Activated CD4-positive, alpha-beta memory T cell treated with anti-CD3 and anti-CD28 coated beads for 36 hours (primary cell): ENCODE measurements around the gene ORAI3. TPM values are rescaled to one million over a fixed set of nuclear protein-coding genes. Genes with fewer than 3 reads are reported as not detected.

Experiments
- CTCF ChIA-PET: fragments of 350-600 bp; sonication (Branson Sonifier 250); formaldehyde crosslinking; loops from one replicate; lab custom pipeline; 2021; ENCODE audit warnings: antibody characterized with exemption, inconsistent platforms; lab: Charles Lee
- POLR2A ChIA-PET: fragments of 350-600 bp; sonication (Branson Sonifier 250); formaldehyde crosslinking; loops from one replicate; lab custom pipeline; 2021; ENCODE audit warnings: antibody characterized with exemption; lab: Charles Lee
- DNase-seq: peaks from one replicate; pipeline ENCODE4 v3.0.0-alpha.2; 2020
- H3K27ac Mint-ChIP-seq: one replicate; pipeline ENCODE4 v1.8.0; 2021; ENCODE audit warnings: mixed read lengths
- H3K27me3 Mint-ChIP-seq: one replicate; pipeline ENCODE4 v1.8.0; 2021; ENCODE audit warnings: mixed read lengths
- H3K36me3 Mint-ChIP-seq: one replicate; pipeline ENCODE4 v1.8.0; 2021; ENCODE audit warnings: mixed read lengths
- H3K4me1 Mint-ChIP-seq: one replicate; pipeline ENCODE4 v1.8.0; 2021; ENCODE audit warnings: low read depth, mixed read lengths
- H3K4me3 Mint-ChIP-seq: one replicate; pipeline ENCODE4 v1.8.0; 2021; ENCODE audit warnings: mild to moderate bottlenecking, mixed read lengths
- H3K9me3 Mint-ChIP-seq: one replicate; pipeline ENCODE4 v1.8.0; 2021; ENCODE audit warnings: mixed read lengths
- intact Hi-C: fragments of 100-400 bp; cut with micrococcal nuclease; formaldehyde crosslinking; loops from one replicate; pipeline ENCODE4 v1.15.1; 2023
- total RNA-seq, 2 experiments: library from RNA; stranded (reverse); gene quantifications; one replicate each; pipeline ENCODE4 v1.2.3, GENCODE V29; 2021

ORAI3 gene
- total RNA-seq, 2 experiments from 2014 or later: 9.6 to 9.7 TPM

DNA sequence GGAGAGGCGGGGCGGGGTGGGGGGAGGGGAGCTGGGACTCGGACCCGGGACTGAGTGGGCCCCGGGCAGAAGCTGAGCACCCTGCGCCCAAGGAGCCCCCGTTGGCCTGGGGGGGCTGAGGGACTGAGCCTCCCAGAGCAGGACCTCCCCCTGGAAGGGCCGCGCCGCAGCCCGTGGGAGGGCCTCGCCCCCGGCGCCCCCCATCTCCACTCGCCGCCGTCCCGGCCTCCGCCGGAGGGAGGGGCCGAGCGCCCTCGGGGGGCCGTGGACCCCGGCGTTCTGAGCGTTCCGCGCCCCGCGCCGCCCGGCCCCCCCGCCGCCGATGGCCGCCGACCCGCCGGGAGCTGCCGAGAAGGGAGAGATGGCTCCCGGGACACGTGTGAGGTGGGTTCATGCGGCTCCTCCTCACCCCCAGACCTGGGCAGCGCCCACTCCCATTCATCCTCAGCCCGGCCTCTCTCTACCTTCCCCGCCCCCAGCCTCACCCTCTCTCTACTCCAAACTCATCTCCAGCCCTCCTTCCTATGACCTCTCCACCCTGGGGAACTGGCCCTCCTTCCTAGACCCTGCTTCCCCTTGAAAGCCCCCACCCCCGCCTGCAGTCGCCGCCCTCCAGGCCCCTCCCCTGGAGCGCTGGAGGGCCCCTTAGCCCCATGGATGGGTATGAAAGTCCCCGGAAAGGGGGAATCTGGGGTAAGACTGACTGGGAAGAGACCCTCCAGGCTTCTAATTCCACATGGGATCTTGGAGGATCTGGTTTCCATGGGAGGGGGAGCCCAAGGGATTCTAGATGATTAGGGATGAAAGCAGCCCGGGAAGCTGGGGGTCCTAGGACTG, 24.6 kb upstream of the ORAI3 start:
- intact Hi-C loops: loop anchor here (10.0 kb wide), 1 partner anchor 549 kb away; the partner anchor contains the start of genes MYL11 and TBC1D10B

DNA sequence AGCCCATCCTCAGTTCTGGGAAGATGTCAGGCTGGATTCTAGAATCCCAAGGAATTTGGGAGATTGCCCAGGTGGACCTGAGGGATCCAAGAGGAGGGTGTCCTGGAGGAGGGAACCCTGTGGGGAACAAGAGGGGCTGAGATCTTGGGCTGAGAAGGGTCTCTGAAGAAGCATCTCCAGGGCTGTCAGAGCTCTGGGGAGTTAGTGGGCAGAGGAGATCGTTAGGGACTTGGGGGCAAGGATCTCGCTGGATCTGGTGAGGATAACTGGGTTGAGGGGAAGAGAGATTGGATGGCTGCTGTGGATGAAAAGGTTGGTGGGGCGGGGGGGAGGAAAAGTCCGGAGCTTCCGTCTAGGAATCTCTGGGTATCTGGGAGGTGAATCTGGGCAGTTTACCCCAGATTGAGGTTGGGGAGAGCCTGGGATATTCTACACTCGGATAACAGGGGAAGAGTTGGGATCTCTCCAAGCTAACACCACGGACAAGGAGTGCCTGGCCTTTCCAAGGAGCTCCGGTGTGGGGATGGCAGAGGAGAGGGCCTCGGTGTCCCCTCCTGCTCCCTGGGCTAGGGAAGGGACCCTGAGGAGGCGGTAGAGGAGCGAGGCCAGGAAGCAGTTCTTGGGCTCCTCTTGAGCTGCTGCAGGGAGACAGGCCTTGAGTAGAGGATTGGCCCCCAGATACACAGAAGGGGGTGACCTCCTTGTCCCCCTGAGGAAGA, 23.8 kb upstream of the ORAI3 start:
- ChIA-PET CTCF (interaction anchor here (0.6 to 1.9 kb wide), 4 partner anchors 15 to 518 kb away, joined by 3 to 4 read pairs (median 3); no protein-coding TSS in a partner anchor), POLR2A (interaction anchor here (0.7 kb wide), 1 partner anchor 9 kb away, joined by 3 read pairs; no protein-coding TSS in a partner anchor)
- Mint-ChIP-seq H3K4me1 (peaks cover 10% of the 10 kb centered on the region), H3K9me3 (no peaks in the 10 kb centered on the region), H3K4me3 (peak overlapping the region; percentile 76), H3K27me3 (no peaks in the 10 kb centered on the region), H3K27ac (no peak overlapping the region), H3K36me3 (peaks cover 3% of the 10 kb centered on the region)
- no peak for DNase-seq
- intact Hi-C loops: loop anchor here (10.0 kb wide), 1 partner anchor 550 kb away; the partner anchor contains the start of genes MYL11 and TBC1D10B

More for the DNA sequence above, 24.6 kb upstream of the ORAI3 start:
- Mint-ChIP-seq H3K27me3 (no peaks in the 10 kb centered on the region), H3K4me1 (peaks cover 10% of the 10 kb centered on the region), H3K27ac (peak overlapping the region; percentile 33), H3K4me3 (peak overlapping the region; percentile 76), H3K9me3 (no peaks in the 10 kb centered on the region), H3K36me3 (peaks cover 3% of the 10 kb centered on the region)
- ChIA-PET POLR2A (no interaction called here), CTCF (interaction anchor here (0.6 to 1.2 kb wide), 3 partner anchors 16 to 519 kb away, joined by 3 read pairs; no protein-coding TSS in a partner anchor)
- DNase-seq: peak; percentile 35

DNA sequence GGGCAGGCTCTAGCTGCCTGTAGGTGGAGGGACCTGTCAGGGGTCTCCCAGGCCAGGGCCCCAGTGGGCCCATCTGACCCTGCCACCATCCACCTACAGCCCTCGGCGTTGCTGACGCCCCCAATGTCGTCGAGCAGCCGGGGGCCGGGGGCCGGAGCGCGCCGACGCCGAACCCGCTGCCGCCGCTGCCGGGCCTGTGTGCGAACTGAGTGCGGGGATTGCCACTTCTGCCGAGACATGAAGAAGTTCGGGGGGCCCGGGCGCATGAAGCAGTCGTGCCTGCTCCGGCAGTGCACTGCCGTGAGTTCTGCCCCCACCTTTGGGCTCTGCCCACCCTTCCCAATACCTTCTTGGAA, 23.3 kb upstream of the ORAI3 start:
- no peaks in the 10 kb centered on the region for H3K27me3 Mint-ChIP-seq
- no peak overlapping the region for H3K4me3 Mint-ChIP-seq
- no peak overlapping the region for H3K27ac Mint-ChIP-seq
- H3K4me1 Mint-ChIP-seq: peaks cover 10% of the 10 kb centered on the region
- intact Hi-C loops: loop anchor here (10.0 kb wide), 1 partner anchor 551 kb away; the partner anchor contains the start of genes MYL11 and TBC1D10B
- no peak for DNase-seq
- CTCF ChIA-PET: interaction anchor here (1.5 to 1.9 kb wide), 2 partner anchors 17 to 81 kb away, joined by 4 to 7 read pairs; no protein-coding TSS in a partner anchor
- peaks cover 4% of the 10 kb centered on the region for H3K36me3 Mint-ChIP-seq
- H3K9me3 Mint-ChIP-seq: no peaks in the 10 kb centered on the region
- POLR2A ChIA-PET: interaction anchor here (0.7 kb wide), 1 partner anchor 8 kb away, joined by 3 read pairs; no protein-coding TSS in a partner anchor

DNA sequence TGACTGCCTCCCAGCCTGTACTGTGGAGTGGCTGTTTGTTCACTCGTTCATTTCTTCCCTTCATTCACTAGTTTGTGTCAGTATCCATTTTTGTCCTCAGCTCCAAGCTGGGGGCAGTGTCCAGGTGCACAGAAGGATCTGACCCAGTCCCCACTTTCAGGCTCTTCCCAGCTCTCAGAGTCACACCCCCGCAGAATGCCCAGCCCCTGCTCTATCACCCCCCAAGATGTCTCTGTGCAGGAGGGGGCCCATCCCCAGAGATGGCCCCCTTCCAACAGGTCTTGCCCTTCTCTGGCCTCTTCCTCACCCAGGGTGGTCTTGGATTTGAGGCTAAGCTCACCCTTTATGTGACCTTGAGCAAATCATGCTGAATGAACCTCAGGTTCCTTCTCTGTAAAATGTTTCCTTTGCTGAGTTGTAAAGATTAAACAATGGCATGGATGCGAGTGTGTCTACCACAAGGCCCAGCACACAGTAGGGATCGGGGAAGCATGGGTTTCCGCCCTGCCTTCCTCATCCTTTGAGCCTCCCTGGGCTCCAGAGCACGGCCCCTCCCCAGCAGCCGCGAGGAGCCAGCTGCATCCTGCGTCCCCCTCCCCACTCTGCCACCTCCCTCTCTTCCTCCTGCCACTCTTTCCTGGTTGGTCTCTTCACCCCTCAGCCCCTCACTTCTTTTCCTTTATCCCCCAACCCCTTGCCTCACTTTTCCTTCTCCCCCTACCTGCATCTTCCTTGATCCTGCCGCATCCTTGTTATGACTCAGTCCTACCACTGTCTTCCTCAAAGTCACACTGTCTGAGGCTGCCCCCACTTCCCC, 22.7 kb upstream of the ORAI3 start:
- no peak overlapping the region for H3K4me3 Mint-ChIP-seq
- intact Hi-C loops: loop anchor here (10.0 kb wide), 1 partner anchor 551 kb away; the partner anchor contains the start of genes MYL11 and TBC1D10B

DNA sequence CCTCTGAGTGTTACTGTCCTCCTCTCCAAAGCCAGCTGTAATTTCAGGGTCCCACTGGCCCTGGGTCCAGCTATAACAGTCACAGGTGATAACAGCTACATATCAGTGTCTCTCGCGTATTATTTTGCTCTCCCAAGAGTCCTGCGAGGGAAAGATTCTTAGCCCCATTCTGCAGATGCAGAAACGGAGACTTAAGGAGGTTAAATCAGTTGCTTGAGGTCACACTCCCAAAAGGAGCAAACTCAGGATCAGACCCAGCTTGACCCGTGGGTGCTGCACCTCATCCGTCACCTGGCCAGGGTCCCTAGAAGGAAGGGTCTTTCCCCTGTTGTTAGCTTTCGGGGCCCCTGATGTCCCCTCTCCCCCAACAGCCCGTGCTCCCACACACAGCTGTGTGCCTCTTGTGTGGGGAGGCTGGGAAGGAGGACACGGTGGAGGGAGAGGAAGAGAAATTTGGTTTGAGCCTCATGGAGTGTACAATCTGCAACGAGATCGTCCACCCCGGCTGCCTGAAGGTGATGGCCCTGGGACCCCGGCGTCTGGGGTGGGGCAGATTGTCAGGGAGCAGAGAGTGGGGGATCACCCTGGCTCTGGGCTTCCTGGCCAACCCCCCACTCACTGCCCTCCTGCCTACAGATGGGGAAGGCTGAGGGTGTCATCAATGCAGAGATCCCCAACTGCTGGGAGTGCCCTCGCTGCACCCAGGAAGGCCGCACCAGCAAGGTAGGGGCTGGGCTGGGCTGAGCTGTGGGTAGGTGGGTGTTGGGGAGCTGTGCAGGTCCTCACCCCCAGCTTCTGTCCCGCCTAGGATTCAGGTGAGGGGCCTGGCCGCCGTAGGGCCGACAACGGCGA, 21.7 kb upstream of the ORAI3 start:
- Mint-ChIP-seq H3K36me3 (peaks cover 5% of the 10 kb centered on the region), H3K4me3 (no peak overlapping the region), H3K4me1 (peaks cover 10% of the 10 kb centered on the region), H3K27ac (no peak overlapping the region), H3K9me3 (no peaks in the 10 kb centered on the region), H3K27me3 (no peaks in the 10 kb centered on the region)
- no peak for DNase-seq
- CTCF ChIA-PET: interaction anchor here (0.7 to 1.9 kb wide), 4 partner anchors 13 to 83 kb away, joined by 3 to 7 read pairs (median 4); no protein-coding TSS in a partner anchor
- intact Hi-C loops: loop anchor here (10.0 kb wide), 1 partner anchor 552 kb away; the partner anchor contains the start of genes MYL11 and TBC1D10B
- POLR2A ChIA-PET: no interaction called here

More for the DNA sequence above, 22.7 kb upstream of the ORAI3 start:
- no peak for DNase-seq
- no peak overlapping the region for H3K27ac Mint-ChIP-seq
- peaks cover 10% of the 10 kb centered on the region for H3K4me1 Mint-ChIP-seq
- ChIA-PET POLR2A (no interaction called here), CTCF (interaction anchor here (1.5 to 1.9 kb wide), 2 partner anchors 16 to 82 kb away, joined by 4 to 7 read pairs; no protein-coding TSS in a partner anchor)
- no peaks in the 10 kb centered on the region for H3K27me3 Mint-ChIP-seq
- H3K36me3 Mint-ChIP-seq: peaks cover 4% of the 10 kb centered on the region
- H3K9me3 Mint-ChIP-seq: no peaks in the 10 kb centered on the region

DNA sequence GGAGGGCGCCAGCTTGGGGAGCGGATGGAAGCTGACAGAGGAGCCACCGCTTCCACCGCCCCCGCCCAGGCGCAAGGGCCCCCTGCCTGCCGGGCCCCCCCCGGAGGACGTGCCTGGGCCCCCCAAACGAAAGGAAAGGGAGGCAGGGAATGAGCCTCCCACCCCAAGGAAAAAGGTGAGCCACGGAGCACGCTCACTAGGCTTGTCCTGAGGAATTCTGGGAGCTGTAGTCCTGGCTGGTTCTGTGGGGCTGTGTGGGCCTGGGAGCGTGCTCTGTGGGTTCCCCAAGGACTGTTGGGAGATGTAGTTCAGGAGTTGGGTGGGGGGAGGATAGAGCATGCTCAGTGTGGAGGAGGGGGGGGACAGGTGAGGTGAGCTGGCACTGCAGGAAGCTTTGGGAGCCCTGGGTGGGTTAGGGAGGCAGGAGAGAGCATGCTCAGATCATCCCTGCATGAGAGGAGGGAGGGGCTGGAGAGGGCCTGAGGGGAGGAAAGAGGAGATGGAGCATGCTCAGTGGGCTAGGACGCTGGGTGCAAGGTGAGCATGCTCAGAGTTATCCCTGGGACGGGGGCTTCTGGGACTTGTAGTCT, 21.0 kb upstream of the ORAI3 start:
- peak; percentile 46 for DNase-seq

DNA sequence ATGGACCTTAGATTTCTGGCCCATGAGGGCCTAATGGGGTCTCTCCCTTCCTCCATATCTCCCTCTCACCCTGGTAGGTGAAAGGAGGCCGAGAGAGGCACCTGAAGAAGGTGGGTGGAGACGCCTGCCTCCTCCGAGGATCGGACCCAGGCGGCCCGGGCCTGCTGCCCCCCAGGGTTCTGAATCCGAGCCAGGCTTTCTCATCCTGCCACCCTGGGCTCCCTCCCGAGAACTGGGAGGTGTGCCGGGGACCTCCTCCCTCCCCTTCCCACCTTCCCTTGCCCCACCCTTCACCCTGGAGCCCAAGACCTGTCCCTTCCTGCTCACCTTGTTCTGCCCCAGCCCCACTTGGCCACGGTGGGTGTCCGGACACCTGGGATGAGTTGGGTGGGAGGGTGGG, 20.5 kb upstream of the ORAI3 start:
- H3K4me3 Mint-ChIP-seq: no peak overlapping the region
- ChIA-PET CTCF (interaction anchor here (1.0 kb wide), 1 partner anchor 25 kb away, joined by 3 read pairs; no protein-coding TSS in a partner anchor), POLR2A (no interaction called here)
- H3K4me1 Mint-ChIP-seq: peaks cover 10% of the 10 kb centered on the region
- intact Hi-C loops: loop anchor here (10.0 kb wide), 1 partner anchor 554 kb away; the partner anchor contains the start of genes MYL11 and TBC1D10B
- no peaks in the 10 kb centered on the region for H3K27me3 Mint-ChIP-seq
- no peak for DNase-seq
- H3K9me3 Mint-ChIP-seq: no peaks in the 10 kb centered on the region
- H3K36me3 Mint-ChIP-seq: peaks cover 9% of the 10 kb centered on the region
- no peak overlapping the region for H3K27ac Mint-ChIP-seq

More for the DNA sequence above, 21.0 kb upstream of the ORAI3 start:
- CTCF ChIA-PET: interaction anchor here (0.7 to 0.8 kb wide), 2 partner anchors 13 to 26 kb away, joined by 3 read pairs; no protein-coding TSS in a partner anchor
- peaks cover 10% of the 10 kb centered on the region for H3K4me1 Mint-ChIP-seq
- no peaks in the 10 kb centered on the region for H3K9me3 Mint-ChIP-seq
- POLR2A ChIA-PET: no interaction called here
- H3K27me3 Mint-ChIP-seq: no peaks in the 10 kb centered on the region
- H3K4me3 Mint-ChIP-seq: no peak overlapping the region
- intact Hi-C loops: loop anchor here (10.0 kb wide), 1 partner anchor 553 kb away; the partner anchor contains the start of genes MYL11 and TBC1D10B
- peaks cover 9% of the 10 kb centered on the region for H3K36me3 Mint-ChIP-seq
- no peak overlapping the region for H3K27ac Mint-ChIP-seq

DNA sequence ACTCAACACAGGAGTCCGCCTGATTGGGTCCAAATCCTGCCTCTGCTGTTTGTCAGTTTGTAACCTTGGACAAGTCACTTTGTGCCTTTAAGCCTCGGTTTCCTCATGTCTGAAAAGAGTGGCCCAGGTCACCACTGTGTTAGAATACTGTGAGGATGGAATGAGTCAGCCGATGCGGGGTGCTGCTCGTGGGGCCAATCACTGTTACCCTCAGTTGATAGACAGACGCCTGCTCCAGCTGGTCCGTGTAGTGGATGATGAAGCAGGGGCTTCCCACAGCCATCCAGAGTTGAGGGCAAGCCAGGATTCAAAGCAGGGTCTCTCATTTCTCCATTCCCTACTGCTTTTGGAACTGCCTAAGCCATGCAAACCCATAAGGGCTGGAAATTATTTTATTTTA, 19.7 kb upstream of the ORAI3 start:
- Mint-ChIP-seq H3K27me3 (no peaks in the 10 kb centered on the region), H3K36me3 (peaks cover 9% of the 10 kb centered on the region), H3K4me1 (peaks cover 10% of the 10 kb centered on the region), H3K9me3 (no peaks in the 10 kb centered on the region), H3K27ac (no peak overlapping the region), H3K4me3 (no peak overlapping the region)
- no peak for DNase-seq
- CTCF ChIA-PET: interaction anchor here (1.0 kb wide), 1 partner anchor 25 kb away, joined by 3 read pairs; no protein-coding TSS in a partner anchor
- POLR2A ChIA-PET: no interaction called here
- intact Hi-C loops: loop anchor here (10.0 kb wide), 1 partner anchor 554 kb away; the partner anchor contains the start of genes MYL11 and TBC1D10B

DNA sequence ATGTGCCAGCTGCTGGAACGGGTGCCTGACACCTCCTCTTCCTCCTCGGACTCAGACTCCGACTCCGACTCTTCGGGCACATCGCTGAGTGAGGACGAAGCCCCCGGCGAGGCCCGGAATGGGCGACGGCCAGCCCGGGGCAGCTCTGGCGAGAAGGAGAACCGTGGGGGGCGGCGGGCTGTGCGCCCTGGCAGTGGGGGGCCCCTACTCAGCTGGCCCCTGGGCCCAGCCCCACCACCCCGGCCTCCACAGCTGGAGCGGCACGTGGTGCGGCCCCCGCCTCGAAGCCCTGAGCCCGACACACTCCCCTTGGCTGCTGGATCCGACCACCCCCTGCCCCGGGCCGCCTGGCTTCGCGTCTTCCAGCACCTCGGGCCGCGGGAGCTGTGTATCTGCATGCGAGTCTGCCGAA, 18.7 kb upstream of the ORAI3 start:
- H3K36me3 Mint-ChIP-seq: peaks cover 9% of the 10 kb centered on the region
- intact Hi-C loops: no loop called here
- no peak for DNase-seq
- ChIA-PET POLR2A (no interaction called here), CTCF (interaction anchor here (1.3 kb wide), 1 partner anchor 11 kb away, joined by 5 read pairs; no protein-coding TSS in a partner anchor)
- no peak overlapping the region for H3K27ac Mint-ChIP-seq
- no peak overlapping the region for H3K4me3 Mint-ChIP-seq
- H3K9me3 Mint-ChIP-seq: no peaks in the 10 kb centered on the region
- no peaks in the 10 kb centered on the region for H3K27me3 Mint-ChIP-seq
- peaks cover 14% of the 10 kb centered on the region for H3K4me1 Mint-ChIP-seq
